Bronchial epithelial cell (primary cell): ENCODE measurements around the gene CIITA. TPM values are rescaled to one million over a fixed set of nuclear protein-coding genes. Genes with fewer than 3 reads are reported as not detected.

ENCODE experiments used
- DNase-seq: peaks from one replicate; pipeline ENCODE4 v3.0.0-alpha.2; 2010; ENCODE audit warnings: low read depth
- FAIRE-seq: peaks from 2 replicates; lab custom pipeline; 2011; peaks lifted over from hg19 to GRCh38; lab: Jason Lieb, UNC
- H3K27me3 ChIP-seq: 2 replicates; pipeline ENCODE4 v1.5.1; 2011; ENCODE audit warnings: low read length; ENCODE audit not compliant: control insufficient read depth, insufficient read depth
- H3K36me3 ChIP-seq: 2 replicates; pipeline ENCODE4 v1.5.1; 2011; ENCODE audit warnings: low read length; ENCODE audit not compliant: control insufficient read depth, insufficient read depth
- H3K4me3 ChIP-seq: 2 replicates; pipeline ENCODE4 v1.5.1; 2011; ENCODE audit warnings: mild to moderate bottlenecking, low read depth, low read length, control low read depth
- CTCF ChIP-seq: IDR thresholded peaks from 2 replicates; pipeline ENCODE4 v1.5.1; 2011; ENCODE audit warnings: mild to moderate bottlenecking, moderate library complexity, low read length, control low read depth, inconsistent platforms; ENCODE audit not compliant: insufficient read depth, severe bottlenecking
- total RNA-seq: library from RNA; depleted of rRNA; stranded (reverse); fragments of >200 nt; gene quantifications from 2 replicates; pipeline ENCODE4 v1.2.1, GENCODE V29; 2014

CIITA gene
- total RNA-seq, 1 donor from 2014 or later, result not detected

GRCh38 chr16:10951026-10951425, 74.0 kb downstream of the CIITA start:
- Histone ChIP-seq H3K4me3 (no peak overlapping the region), H3K27me3 (no peaks in the 10 kb centered on the region), H3K36me3 (no peaks in the 10 kb centered on the region)
- DNase-seq, result no peak
- no peak for FAIRE-seq
- no peak for TF ChIP-seq CTCF

- TF ChIP-seq CTCF, result no peak
- DNase-seq, result no peak
- FAIRE-seq, result no peak
- H3K4me3 ChIP-seq, result no peak overlapping the region
- peaks cover 2% of the 10 kb centered on the region for H3K36me3 ChIP-seq
- no peaks in the 10 kb centered on the region for H3K27me3 ChIP-seq
Observed at GRCh38 chr16:10954903-10955302, 77.9 kb downstream of the CIITA start.

- TF ChIP-seq CTCF, result no peak
- FAIRE-seq (no peak), DNase-seq (peak; percentile 59)
- Histone ChIP-seq H3K4me3 (no peak overlapping the region), H3K27me3 (no peaks in the 10 kb centered on the region), H3K36me3 (peaks cover 4% of the 10 kb centered on the region)
Observed at GRCh38 chr16:10957771-10958482, 80.9 kb downstream of the CIITA start.

- Histone ChIP-seq H3K4me3 (no peak overlapping the region), H3K36me3 (peaks cover 7% of the 10 kb centered on the region), H3K27me3 (no peaks in the 10 kb centered on the region)
- FAIRE-seq (no peak), DNase-seq (no peak)
- TF ChIP-seq CTCF, result no peak
Observed at GRCh38 chr16:10959161-10959560, 82.2 kb downstream of the CIITA start.

GRCh38 chr16:10961231-10961630, 84.2 kb downstream of the CIITA start:
- no peaks in the 10 kb centered on the region for H3K27me3 ChIP-seq
- DNase-seq (peak; percentile 67), FAIRE-seq (no peak)
- peaks cover 10% of the 10 kb centered on the region for H3K36me3 ChIP-seq
- TF ChIP-seq CTCF, result no peak
- H3K4me3 ChIP-seq, result no peak overlapping the region
